Measurements from ENCODE around the gene MAP4K2.

The MAP4K2 gene

DNA sequence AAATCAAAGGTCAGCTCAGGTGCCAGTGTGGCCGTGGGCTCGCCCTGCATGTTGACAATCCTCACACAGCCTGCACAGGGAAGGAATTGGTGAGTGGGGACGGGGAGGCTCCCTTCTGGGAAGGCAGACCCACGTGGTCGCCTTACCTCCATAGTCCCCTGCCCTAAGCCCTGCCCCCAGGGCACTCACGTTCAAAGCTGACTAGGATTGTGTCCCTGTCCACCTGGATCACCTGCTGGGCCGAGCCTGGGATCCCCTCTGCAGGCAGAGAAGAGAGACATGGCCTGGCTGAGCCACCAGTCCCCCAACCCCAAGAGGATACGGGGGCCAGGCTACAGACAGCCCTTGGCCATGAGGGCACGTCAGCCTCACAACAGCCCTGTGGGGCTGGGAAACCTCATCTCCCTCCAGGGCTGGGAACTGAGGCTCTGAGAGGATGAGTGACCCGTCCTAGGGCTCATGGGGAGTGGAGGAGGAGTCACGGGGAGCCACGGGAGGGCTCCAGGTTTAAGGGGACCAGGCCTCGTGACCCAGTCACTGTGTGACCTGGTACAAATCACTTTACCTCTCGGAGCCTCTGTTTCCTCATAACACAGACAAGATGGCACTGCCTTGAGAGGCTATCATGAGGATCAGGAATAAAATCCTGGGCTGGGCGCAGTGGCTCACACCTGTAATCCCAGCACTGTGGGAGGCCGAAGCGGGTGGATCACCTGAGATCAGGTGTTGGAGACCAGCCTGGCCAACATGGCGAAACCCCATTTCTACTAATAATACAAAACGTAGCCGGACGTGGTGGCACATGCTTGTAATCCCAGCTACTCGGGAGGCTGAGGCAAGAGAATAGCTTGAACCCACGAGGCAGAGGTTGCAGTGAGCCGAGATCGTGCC lies 12.6 kb downstream of the MAP4K2 start:
- DNase-seq = no peak

DNA sequence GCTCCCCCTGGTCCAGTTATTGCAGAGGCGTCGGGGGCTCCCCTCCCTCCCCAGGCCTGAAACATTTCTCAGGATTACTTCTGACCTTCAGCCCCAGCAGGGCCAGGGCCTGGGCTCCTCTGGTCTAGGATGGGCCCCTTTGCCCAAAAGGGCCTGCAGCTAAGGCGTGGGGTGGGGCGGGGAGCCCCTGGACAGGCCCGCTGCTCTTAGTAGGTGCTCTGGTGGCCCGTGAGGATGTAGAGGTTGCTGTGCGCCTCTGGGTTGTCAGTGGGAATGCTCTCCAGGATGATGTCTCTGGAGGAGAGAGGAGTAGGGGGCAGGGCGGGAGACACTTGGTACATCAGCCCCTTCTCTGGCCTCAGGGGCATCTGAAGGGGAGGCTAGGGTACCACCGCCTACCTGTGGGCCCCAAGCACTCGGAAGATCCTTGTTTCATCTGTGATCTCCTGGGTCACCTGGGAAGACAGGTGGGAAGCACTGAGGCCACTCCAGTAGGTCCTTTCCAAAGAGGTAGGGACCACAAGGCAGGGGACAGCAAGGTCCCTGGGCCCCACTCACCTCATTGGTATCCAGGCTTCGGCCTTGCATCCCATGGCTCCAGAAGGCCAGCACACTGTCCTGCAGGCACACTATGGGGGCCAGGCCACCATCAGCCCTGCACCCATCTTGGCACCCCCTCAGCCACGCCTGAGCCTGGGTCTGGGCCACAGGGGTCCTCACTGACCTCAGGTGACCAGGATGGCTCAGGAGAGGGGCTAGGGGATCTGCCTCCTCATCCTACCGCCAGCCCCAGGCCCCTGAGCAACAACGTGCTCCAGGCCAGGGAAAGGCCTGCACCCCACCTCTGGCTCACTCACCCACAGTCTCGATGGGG lies 13.4 kb downstream of the MAP4K2 start:
- no peak for DNase-seq

DNA sequence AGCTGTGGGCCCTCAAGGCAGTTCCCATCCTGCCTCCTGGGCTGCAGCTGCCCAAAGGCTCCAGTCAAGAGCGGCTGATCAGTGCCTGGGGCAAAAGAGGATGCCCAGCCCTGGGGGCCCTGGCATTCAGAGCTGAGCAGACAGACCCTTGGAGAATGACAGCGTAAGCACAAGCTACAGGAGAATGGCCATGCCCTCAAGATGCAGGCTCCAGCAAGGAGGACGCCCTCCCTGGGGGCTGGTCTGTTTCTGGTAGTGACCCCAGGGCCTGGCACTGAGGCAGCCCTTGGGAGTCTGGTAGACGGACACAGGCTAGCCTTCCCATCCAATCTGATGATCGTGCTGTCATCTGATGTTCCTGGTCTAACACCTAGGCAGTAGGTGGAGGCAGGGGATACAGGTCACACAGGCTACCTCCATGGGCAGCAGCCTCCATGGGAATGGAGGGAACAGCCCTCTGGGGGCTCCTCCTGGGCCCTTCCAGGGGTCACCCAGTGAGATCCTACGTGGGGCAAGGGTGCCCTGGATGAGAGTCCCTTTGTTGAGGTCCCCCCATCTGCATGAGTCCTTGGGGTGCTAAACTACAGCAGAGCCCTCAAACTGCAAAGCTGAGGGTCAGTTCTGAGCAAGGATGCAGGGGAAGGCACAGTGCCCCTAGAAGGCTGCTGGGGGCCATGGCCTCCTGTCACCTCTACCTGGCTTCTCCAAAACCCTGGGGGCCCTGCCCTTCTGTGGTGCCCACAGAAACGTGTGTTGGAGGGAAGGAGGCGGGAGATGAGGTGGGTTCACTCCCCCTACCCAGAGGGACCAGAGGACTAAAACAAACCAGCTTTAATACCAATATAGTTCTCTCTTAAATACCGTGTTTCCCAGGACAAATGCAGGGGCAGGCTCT lies 14.4 kb downstream of the MAP4K2 start:
- no peak for DNase-seq

DNA sequence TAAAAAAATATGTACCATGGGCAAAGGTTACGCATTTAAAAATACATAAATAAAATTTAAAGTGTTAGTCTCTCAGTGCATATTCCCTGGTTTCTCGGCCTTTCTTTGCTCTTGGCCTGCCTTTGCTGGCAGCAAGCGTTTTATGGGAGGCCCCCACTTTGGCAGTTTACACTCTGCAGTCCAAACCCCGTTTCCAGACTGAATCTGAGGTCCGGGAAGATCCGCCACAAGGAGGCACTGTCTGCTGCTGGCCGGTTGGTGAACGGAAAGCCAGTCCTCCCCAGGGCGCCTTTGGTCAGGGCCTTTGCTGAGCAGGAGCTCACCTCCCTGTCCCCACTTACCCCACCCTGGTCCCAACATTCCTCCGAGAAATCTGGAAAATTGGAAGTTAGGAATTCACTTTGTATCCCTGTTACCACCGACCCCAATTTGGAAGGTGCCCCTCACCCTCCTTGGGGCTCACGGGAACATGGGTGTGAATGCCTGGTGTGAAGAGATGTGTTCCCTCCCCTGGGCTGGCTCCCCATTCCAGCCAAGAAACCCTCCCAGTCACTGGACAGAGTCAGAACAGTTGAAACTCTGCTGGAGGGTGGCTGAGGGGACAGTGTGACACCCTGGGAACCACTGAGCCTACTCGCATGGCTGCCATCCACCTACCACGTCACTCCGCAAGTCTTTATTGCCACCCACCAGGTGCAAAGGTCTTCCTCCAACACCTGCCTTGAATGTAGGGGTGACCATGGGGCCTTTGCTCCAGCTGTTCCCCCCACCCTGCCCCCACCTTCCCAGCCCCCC lies 15.3 kb downstream of the MAP4K2 start:
- DNase-seq = peak; percentile 20

DNA sequence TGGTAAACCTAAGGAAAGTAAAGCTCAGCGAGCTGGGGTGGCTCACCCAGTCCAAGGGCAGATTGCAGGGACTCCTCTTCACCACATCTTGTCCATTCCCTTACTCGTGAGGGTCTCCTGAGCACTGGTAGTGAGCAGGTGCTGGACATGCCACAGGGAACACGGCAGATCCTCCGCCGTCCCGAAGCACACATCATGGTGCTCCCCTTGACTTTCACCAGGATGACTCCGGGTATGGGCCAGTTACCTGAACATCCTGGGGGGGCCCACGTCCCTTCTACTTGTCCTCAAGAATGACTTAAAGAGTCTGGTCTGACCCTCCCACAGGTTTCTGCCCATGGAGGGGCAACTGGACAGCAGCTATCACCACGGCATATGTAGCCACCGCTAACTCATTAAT lies 16.7 kb downstream of the MAP4K2 start:
- no peak for DNase-seq

DNA sequence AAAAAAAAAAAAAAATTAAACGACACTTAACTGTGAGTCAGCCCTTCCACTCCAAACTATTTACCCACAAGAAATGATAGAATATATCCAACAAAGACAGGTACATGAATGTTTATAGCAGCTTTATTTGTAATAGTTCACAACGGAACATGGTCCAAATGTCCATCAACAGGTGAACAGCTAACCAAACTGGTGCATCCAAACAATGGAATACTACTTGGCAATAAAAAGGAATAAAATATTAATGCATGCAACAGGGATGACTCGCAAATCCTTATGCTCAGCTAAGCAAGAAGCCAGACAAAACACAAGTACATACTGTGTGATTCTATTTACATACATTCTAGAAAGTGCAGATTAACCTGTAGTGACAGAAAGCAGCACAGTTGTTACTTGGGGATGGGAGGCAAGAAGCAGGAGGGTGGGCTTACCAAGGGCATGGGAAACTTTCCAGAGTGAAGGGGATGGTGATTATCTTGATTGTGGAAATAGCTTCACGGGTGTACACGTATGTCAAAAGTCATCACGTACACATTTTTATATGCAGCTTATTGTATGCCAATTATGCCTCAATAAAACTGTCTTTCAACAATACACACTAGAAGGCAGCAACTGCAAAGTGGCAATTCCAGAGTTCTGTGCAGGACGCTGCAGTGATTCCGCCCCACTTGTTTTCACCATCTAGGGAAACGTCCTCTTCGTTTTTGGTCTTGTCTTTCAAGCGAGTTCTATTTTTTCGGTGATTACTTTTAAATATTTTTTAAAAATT lies 18.0 kb downstream of the MAP4K2 start:
- no peak for DNase-seq

DNA sequence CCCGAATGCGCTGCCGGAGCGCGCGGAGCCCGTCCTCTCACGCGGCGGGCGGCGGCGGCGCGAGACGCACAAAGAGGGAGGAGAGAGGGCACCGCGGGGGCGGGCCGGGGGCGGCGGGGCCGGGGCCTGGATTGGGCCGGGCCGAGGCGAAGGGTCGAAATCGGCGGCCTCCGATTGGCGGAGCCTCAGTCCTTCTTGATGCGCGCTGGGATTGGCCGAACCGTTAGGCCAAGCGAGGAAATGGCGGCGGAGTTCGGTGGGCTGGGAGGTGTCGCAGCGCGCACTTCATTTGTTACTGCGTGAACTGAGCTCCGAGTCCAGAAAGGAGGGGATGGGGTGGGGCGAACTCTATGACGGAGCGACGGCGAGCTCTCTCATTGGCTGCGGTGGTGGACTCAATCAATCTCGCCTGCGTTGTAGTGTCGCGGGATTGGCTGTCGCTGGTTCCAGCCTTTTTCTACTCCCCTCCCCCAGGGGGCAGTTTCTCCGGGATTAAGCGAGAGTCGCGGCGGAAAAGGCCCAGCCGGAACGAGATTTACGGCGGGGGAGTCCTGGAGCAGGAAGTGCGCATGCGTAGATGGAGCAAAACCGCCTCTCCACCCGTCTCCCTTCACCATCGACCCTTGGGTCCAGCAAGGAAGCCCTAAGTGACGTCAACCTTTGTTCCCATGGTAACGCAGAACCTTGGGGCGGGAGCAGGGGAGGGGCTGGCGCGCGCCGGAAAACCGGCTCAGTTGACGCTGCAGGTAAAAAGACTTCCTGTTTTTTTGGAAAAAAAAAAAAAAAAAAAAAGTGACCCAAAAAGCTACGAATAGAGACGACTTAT lies 24.3 kb downstream of the MAP4K2 start, which contains the start of gene SF1:
Gene SF1 (minus strand): TSS at position 70 of the 826 bp plus-strand sequence. CDS start 150 bp downstream, outside the sequence.
- peak; percentile 100 for DNase-seq

DNA sequence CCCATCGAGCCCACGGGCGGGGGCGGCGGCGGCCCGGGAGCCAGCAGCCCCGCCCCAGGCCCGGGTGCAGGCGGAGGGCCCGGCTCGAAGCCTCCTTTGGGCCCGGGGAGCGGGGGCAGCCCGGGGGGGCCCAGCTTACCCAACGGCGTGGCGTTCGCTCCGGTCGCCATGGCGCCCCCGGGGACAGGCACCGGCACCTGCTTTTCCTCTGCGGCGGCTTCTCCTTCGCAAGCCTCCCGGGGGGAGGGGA lies 24.9 kb downstream of the MAP4K2 start:
- DNase-seq = no peak

DNA sequence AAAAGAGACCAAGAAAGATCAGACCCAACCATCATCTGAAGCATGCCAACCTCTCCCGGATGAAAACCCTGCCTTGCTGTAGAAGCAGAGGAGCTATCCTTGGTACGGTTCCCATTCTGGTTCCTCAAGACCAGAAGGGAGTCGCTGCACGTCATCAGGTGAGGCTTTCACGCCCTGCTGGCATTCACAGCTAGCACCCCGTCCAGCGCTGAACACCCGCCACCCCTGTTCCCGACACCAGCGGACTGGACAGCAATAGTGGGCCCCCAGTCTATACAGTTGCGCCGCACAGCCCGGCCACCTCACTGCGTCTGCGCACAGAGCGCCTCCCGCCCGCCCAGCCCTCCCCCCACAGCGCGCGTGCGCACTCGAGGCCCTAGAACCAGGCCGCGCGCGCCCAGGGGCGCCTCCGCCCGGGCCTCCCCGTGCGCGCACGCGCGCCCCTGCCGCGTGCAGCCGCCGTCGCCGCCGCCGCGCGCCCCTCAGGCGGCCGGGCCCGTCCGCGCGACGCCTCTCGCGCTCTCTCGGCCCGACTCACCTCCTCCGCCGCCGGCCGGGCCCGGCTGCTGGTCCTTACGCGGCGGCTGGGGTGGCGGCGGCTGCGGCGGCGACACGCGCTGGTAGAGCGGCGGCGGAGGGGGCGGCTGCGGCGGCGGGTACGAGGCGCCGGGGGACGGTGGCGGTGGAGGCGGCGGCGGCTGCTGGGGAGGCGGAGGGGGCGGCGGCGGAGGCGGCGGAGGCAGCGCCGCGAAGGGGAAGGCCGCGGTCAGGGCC lies 25.4 kb downstream of the MAP4K2 start:
- DNase-seq = peak; percentile 42

DNA sequence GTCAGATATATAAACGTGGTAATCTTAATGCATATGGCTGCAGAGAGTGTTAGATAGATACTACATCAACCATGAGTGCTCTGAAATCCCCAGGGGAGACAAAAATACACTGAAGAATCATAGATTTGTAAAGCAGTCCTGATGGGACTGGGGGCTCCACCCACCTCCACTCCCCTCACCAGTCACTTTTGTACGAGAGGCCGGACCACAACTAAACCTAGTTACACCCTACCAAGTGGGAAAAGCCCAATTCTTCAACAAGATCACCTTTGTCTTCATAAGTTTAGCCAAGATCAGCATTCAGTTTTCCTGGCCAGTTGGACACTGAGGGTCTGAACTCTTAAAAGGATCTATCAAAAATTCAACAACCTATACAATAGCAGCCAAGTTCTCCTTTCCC lies 26.1 kb downstream of the MAP4K2 start:
- no peak for DNase-seq

DNA sequence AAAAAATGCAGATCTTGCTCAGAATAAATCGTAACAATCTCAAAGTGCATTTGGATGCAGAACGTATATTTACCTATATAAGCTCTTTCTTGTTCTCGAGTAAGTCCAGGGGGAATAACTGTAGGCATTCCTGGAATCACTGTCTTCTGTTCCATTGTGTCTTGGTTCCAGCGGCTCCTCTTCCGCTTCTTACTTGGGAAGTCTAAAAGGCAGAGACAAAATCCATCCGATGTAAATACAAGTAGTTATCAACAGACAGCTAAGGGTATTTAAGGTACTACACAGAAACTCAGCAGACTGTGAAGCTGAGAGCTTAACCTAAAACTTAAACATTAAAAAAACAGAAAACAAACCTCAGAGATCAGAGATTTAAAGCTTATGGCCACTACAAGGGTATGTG lies 26.6 kb downstream of the MAP4K2 start:
- no peak for DNase-seq

DNA sequence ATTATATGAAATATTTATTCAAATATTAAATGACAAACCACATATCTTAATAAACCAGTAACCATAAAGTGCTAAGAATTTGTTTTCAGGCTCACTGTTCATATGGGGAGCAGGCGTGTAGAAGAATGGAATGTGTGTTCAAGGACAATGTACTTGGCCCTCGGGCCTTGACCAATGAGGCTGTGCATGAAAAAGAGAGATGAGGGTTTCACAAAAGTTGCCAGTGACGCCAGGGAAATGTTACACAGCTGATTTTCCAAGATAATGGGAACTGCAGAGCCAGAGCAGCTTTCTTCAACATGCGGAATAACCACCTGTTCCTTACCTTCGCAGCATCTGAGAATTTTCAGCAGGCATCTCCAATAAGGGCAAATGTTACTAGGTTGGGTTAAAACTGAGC lies 28.9 kb downstream of the MAP4K2 start:
- DNase-seq = no peak

DNA sequence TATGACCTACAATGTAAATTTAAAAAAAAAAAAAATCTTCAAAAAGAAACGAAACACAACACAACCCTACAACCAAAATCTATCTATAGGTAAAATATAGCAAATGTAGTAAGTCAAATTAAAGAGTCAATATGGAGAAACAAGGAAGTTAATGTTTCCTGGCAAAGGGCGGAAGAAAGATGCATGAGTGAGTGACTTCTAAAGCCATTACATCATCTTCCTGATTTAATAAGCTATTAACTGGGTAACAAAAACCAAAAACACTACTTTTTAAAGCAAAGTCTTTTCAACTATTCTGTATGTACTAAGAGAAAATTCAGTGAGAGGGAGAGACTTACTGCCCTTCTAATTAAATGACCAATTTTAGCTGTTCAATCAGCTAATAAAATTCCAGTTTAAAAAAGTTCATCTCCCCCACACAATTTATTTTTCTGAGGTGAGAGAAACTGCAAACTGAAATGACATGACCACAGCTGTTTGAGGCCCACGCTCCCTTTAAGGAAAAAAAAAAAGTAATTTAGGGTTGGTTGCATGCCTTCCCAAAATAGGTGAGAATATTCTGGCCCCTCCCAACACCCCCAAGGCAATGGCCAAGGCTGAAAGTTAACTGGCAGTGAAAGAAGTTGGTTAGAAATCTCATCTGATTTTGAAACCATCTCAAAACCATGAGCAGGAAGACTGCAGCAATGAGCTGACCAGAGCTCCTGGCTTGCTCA lies 30.6 kb downstream of the MAP4K2 start:
- no peak for DNase-seq

DNA sequence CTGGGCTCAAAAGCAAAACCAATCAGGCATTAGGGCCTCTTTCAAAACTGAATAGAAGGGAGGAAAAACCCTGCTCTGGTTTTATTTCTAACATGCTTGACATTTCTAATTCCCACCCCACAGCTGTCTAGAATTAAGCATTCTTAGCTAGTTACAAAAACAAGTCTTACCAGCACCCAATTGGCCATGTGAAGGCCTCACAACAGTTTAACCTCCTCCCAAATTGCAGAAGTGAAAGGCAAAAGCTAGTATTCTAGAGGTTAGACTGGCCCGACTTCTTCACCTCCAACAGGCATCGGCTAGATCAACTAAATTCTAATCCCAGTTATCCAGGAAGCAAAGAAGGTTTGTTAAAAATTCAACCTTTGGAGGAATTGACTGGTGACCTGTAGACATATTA lies 31.2 kb downstream of the MAP4K2 start:
- DNase-seq = no peak

DNA sequence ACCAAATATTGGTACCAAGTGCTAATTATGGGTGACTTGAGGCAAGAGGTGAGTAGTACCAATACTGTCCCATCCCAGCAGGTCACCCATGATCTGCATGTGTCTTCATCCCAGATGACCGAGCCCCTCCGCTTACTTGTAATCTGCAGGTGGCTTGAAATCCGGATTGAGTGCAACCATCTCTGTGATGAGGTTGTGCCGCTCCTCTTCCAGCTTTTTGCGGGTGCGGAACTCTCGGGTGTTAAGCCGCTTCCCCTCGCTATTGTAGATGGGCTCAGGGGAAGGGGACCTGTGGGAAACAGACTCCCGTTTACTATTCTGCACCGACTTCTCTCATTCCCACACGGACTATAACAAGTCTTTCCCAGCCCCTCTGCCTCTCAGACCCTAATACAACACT lies 32.9 kb downstream of the MAP4K2 start:
- no peak for DNase-seq

DNA sequence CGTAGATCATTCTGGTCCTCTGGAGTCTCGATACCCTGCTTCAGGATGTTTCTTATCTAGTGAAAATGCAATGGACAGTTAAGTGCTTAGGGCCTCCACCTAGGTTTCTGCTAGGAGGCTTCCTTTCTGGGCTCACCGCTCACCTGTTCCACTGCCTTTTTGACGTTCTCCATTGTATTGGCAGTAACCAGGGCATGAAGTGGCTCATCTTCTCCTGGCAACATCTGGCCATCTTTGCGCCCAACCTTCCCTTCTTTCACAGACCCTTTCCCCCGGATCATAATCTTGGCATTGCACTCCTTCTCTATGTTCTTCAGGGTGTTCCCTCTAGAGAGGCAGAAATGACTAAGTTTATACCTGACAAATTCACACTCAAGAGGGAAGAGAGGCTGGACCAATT lies 33.7 kb downstream of the MAP4K2 start:
- no peak for DNase-seq

DNA sequence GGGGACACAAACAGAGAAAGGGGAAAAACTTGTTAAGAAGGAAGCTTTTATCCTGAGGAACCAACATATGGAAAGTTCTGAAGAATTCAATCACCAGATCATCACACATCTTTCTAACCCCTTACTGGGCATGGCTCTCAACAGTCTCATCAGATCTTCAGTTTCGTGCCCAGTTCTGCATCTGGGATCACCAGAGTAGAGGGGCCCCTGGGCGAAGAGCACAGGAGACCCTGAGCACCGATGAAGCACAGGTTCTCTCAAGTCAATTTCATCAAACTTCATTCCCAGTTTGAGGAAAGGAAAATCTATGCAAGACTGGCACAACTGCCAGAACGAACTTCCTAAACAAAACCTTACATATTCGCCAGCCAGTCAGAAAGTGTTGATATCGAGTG lies 34.7 kb downstream of the MAP4K2 start:
- no peak for DNase-seq

DNA sequence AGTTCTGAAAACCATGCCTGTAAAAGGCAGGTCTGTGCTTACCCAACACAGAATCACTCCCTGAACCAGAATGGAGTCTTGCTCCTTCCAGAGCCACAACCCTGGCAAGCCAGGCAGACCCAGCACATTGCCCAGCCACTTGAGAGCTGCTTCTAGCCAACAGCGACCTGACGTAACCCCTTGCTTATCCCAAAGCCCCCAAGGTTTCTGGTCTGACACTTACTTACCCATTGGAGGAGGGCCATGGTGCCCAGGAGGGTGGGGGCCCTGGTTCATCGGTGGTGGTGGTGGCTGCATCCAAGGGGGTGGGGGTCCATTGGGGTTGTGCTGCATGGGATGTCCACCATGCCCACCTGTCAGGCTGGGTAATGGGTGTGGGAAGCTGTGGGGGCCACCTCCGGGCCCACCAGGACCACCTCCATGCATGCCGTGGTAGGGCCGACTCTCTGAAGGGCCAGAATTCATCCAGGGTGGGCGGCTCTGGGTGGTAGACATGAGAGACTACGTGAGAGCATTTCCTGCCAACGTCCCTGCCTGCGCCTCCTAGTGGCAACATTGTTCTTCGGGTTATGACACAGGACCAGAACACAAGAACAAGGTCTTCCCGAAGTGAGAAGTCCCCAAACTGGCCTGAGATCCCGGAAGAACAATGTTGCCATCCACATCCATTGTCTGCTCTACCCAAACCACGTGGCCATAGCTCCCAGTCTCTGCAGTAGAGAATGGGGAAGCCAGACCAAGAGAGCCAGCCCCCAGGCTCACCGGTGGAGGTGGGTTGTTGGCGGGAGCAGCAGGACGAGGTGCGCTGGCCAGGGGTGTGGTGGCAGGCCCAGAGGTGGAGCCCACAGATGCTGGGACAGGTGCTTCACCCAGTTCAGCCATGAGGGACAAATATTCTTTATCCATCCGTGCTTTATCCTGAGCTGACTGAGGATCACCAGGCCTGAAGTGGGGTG lies 35.4 kb downstream of the MAP4K2 start:
- DNase-seq = peak; percentile 52

Measured in kidney glomerular epithelial cell (primary cell).